Astrocyte of the spinal cord (primary cell): ENCODE data around the gene LRTM2.

ENCODE experiments used
- DNase-seq: peaks from one replicate; pipeline ENCODE4 v3.0.0; 2011; ENCODE audit warnings: low read depth, low spot score
- H3K4me3 ChIP-seq: 2 replicates; pipeline ENCODE4 v1.5.1; 2011; ENCODE audit warnings: low read depth, mild to moderate bottlenecking, low read length, moderate library complexity
- in situ Hi-C: cut with HindIII; loops from 2 replicates; pipeline ENCODE4 v1.10.0; 2017; ENCODE audit warnings: low sequenced_read_pairs
- TF ChIP-seq, protein P1 (sequence below): IDR thresholded peaks from 2 replicates; pipeline ENCODE4 v1.5.1; 2012; ENCODE audit warnings: low read depth, mild to moderate bottlenecking, low read length, inconsistent platforms

The LRTM2 gene

GRCh38 chr12:1870998-1871917 lies 50.9 kb downstream of the LRTM2 start:
- H3K4me3 ChIP-seq: no peak overlapping the region
- in situ Hi-C loops: no loop called here
- DNase-seq: no peak
- TF ChIP-seq, protein P1, sequence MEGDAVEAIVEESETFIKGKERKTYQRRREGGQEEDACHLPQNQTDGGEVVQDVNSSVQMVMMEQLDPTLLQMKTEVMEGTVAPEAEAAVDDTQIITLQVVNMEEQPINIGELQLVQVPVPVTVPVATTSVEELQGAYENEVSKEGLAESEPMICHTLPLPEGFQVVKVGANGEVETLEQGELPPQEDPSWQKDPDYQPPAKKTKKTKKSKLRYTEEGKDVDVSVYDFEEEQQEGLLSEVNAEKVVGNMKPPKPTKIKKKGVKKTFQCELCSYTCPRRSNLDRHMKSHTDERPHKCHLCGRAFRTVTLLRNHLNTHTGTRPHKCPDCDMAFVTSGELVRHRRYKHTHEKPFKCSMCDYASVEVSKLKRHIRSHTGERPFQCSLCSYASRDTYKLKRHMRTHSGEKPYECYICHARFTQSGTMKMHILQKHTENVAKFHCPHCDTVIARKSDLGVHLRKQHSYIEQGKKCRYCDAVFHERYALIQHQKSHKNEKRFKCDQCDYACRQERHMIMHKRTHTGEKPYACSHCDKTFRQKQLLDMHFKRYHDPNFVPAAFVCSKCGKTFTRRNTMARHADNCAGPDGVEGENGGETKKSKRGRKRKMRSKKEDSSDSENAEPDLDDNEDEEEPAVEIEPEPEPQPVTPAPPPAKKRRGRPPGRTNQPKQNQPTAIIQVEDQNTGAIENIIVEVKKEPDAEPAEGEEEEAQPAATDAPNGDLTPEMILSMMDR: no peak

DNA sequence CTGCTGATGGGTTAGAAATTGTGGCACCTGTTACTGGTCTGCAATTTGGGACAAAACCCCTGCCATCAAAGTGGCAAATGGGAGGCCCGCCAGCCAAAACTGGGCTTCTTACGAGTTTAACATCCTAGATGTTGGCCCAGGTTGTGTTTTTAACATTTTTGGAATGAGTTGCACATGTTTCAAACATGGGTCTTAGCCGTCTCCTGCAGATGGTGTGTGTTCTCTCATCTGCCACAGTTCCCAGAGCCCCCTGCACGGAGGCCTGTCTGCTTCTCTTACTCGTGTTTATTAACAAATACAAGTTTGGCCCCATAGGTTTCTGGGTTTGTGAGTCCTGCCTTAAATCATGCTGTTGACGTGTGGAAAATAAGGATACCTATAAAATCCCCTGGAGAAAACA lies 51.6 kb downstream of the LRTM2 start:
- in situ Hi-C loops: no loop called here
- TF ChIP-seq, protein P1: no peak
- no peak for DNase-seq
- no peak overlapping the region for H3K4me3 ChIP-seq

- TF ChIP-seq, protein P1: no peak
- in situ Hi-C loops: no loop called here
- no peak overlapping the region for H3K4me3 ChIP-seq
- DNase-seq: no peak
These were observed 52.1 kb downstream of the LRTM2 start for GRCh38 chr12:1872448-1872847.

DNA sequence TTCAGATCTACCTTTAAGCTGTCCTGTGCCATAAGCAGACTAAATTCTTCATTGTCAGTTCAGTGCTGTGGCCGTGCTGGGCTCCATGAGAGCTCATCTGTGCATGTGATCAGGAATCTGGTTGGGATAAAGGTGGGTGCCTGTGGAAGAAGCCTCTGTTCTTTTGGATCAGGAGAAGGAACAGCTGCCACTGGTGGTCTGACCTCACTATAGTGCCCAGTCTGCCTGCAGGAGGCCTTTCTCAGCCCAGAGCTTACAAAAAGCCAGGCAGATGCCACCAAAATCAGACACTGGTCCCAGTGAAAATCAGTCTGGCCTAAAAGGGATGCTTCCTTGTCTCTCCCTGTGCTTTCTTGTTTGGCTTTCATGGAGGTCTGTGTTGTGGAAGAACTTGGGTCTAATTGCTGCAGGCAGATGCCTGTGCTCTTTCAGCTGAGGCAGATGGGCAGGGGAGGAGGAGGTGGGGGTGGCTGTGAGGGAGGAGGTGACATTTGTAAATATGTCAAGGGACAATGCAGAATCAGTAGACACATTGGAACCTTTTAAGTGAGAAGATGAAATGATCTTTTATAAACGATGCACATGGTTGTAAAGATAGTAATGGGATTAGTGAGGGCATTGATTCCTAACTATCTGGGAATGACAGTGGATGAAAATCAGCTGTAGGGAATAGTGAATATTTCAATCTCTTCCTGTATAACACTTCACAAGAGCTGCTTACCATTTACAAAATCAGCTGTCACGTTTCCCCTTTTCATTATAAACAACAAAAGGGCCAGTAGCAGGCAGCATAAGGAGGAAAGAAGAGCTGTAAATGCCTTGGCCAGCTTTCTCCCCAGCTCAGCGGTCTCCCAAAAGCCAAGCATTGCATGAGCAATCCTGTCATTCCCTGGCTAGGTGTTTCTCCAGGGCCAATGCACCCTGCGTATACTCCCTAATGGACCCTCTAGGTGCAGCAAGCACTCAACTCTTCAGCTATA lies 53.5 kb downstream of the LRTM2 start:
- in situ Hi-C loops: no loop called here
- no peak overlapping the region for H3K4me3 ChIP-seq
- TF ChIP-seq, protein P1: no peak
- DNase-seq: no peak

GRCh38 chr12:1875608-1876007 lies 55.2 kb downstream of the LRTM2 start:
- no peak for DNase-seq
- TF ChIP-seq, protein P1: no peak
- no peak overlapping the region for H3K4me3 ChIP-seq
- in situ Hi-C loops: no loop called here

GRCh38 chr12:1876086-1876485 lies 55.7 kb downstream of the LRTM2 start:
- in situ Hi-C loops: no loop called here
- DNase-seq: no peak
- TF ChIP-seq, protein P1: no peak
- no peak overlapping the region for H3K4me3 ChIP-seq
